HG03469 (cell line): ENCODE measurements around the gene ACSM4.
"Not testable (repeated sequence)": the region's sequence is repeated elsewhere in the genome, so short reads cannot be mapped to it uniquely, and the experiment has no call there.

ENCODE experiments used
- ATAC-seq: cut with Tn5 transposase; IDR thresholded peaks from one replicate; pipeline ENCODE4 v1.9.1; 2021; ENCODE audit warnings: mild to moderate bottlenecking, moderate library complexity, moderate number of reproducible peaks; ENCODE audit not compliant: unreplicated experiment

ACSM4 gene

GRCh38 chr12:7337790-7338189, 33.9 kb downstream of the ACSM4 start:
- ATAC-seq: not testable (repeated sequence)

- no peak for ATAC-seq
Measured at GRCh38 chr12:7339675-7340074, 35.8 kb downstream of the ACSM4 start.

- no peak for ATAC-seq
Measured at GRCh38 chr12:7344833-7345606, 41.1 kb downstream of the ACSM4 start.

- no peak for ATAC-seq
Measured at GRCh38 chr12:7346551-7347225, 42.8 kb downstream of the ACSM4 start.

- ATAC-seq: no peak
Measured at GRCh38 chr12:7349418-7349817, 45.5 kb downstream of the ACSM4 start.

- ATAC-seq: no peak
Measured at GRCh38 chr12:7351177-7351576, 47.3 kb downstream of the ACSM4 start.

- no peak for ATAC-seq
Measured at GRCh38 chr12:7352661-7353060, 48.8 kb downstream of the ACSM4 start.

- no peak for ATAC-seq
Measured at GRCh38 chr12:7354529-7354928, 50.7 kb downstream of the ACSM4 start.

GRCh38 chr12:7361265-7361664, 57.4 kb downstream of the ACSM4 start:
- ATAC-seq: no peak

GRCh38 chr12:7362734-7363133, 58.9 kb downstream of the ACSM4 start:
- no peak for ATAC-seq

- ATAC-seq: no peak
Measured at GRCh38 chr12:7369274-7369729, 65.4 kb downstream of the ACSM4 start.

GRCh38 chr12:7373226-7373625, 69.4 kb downstream of the ACSM4 start:
- no peak for ATAC-seq

- no peak for ATAC-seq
Measured at GRCh38 chr12:7374423-7375144, 70.7 kb downstream of the ACSM4 start.

- ATAC-seq: no peak
Measured at GRCh38 chr12:7375145-7375543, 71.3 kb downstream of the ACSM4 start.

- no peak for ATAC-seq
Measured at GRCh38 chr12:7376196-7376595, 72.3 kb downstream of the ACSM4 start.
